Airway epithelial cell (primary cell): Measurements from ENCODE around the gene MMP24OS. TPM values are rescaled to one million over a fixed set of nuclear protein-coding genes. Genes with fewer than 3 reads are reported as not detected.

Experiments used
- total RNA-seq: library from RNA; depleted of rRNA; stranded (reverse); fragments of >200 nt; gene quantifications from 2 replicates; pipeline ENCODE4 v1.2.3, GENCODE V29; 2015

The MMP24OS gene
- total RNA-seq = 15.9 and 30.8 TPM in 2 replicates

GRCh38 chr20:35277531-35278395, at the start of gene MMP24OS:
Gene MMP24OS (minus strand): TSS chr20:35278122. CDS start chr20:35277929, 193 bp downstream.

GRCh38 chr20:35291654-35292503, 14.0 kb upstream of the MMP24OS start, which contains the start of gene FAM83C:
Gene FAM83C (minus strand): TSS chr20:35292425. CDS start chr20:35292304, 121 bp downstream.

GRCh38 chr20:35284267-35284991, 6.5 kb upstream of the MMP24OS start, which contains the start of gene EIF6:
Gene EIF6 (minus strand): TSS chr20:35284772. CDS start chr20:35284487, 285 bp downstream.

Other genes with a start within 250 kb of the MMP24OS start
- gene TRPC4AP, start 185.3 kb downstream of the MMP24OS start, total RNA-seq = 45.9 and 58.5 TPM in 2 replicates
- 22.2 and 22.6 TPM in 2 replicates for gene EDEM2, start 130.8 kb downstream of the MMP24OS start, total RNA-seq
- gene PROCR, start 106.0 kb downstream of the MMP24OS start, total RNA-seq = 74.8 and 97.8 TPM in 2 replicates
- gene MMP24, start 51.4 kb downstream of the MMP24OS start, total RNA-seq = not detected in 2 replicates
- 222 and 278 TPM in 2 replicates for gene EIF6, start 6.7 kb upstream of the MMP24OS start, total RNA-seq
- gene FAM83C, start 14.3 kb upstream of the MMP24OS start, total RNA-seq = 1.2 and 3.2 TPM in 2 replicates
- 28.1 and 32.5 TPM in 2 replicates for gene UQCC1, start 133.9 kb upstream of the MMP24OS start, total RNA-seq
- gene GDF5, start 160.1 kb upstream of the MMP24OS start, total RNA-seq = 0.85 and 0.93 TPM in 2 replicates
- 41.6 and 42.9 TPM in 2 replicates for gene CEP250, start 177.5 kb upstream of the MMP24OS start, total RNA-seq